OCI-LY7 (cell line): ENCODE data around the gene FOXN3. TPM values are rescaled to one million over a fixed set of nuclear protein-coding genes. Genes with fewer than 3 reads are reported as not detected.

Source experiments
- BruUV-seq: library from RNA; stranded (reverse); fragments of 400-500 nt; replicated peaks from 2 replicates; lab custom pipeline; 2021; lab: Mats Ljungman, UMichigan
- CTCF ChIA-PET: fragments of 300-600 bp; sonication (Branson Sonifier 250); formaldehyde crosslinking; loops from one replicate; lab custom pipeline; 2022; ENCODE audit warnings: antibody characterized with exemption; ENCODE audit not compliant: unreplicated experiment; lab: Charles Lee
- POLR2A ChIA-PET: fragments of 300-600 bp; sonication (Branson Sonifier 250); formaldehyde crosslinking; loops from one replicate; lab custom pipeline; 2022; ENCODE audit warnings: antibody characterized with exemption; lab: Charles Lee
- DNase-seq: peaks from one replicate; pipeline ENCODE4 v3.0.0-alpha.2; 2015; ENCODE audit warnings: low spot score
- H2AFZ ChIP-seq: fragments of 200-600 bp; sonication (generic), shearing (Covaris generic); 2 replicates; pipeline ENCODE4 v1.6.1; 2014; ENCODE audit warnings: mild to moderate bottlenecking, antibody characterized with exemption, low read length, moderate library complexity
- H3K27ac ChIP-seq: fragments of 200-600 bp; sonication (generic); 2 replicates; pipeline ENCODE4 v1.5.1; 2014; ENCODE audit warnings: mixed run types, low read depth, mild to moderate bottlenecking, moderate library complexity, low read length, inconsistent platforms; ENCODE audit not compliant: poor library complexity, severe bottlenecking
- H3K36me3 ChIP-seq: fragments of 200-600 bp; sonication (generic); 2 replicates; pipeline ENCODE4 v1.6.1; 2014; ENCODE audit warnings: mild to moderate bottlenecking, antibody characterized with exemption, low read length, moderate library complexity, mixed read lengths; ENCODE audit not compliant: insufficient read depth
- H3K4me1 ChIP-seq: fragments of 200-600 bp; sonication (generic); 2 replicates; pipeline ENCODE4 v1.5.1; 2014; ENCODE audit warnings: mild to moderate bottlenecking, low read length; ENCODE audit not compliant: insufficient read depth, poor library complexity, severe bottlenecking
- H3K4me2 ChIP-seq: fragments of 200-600 bp; sonication (generic); 2 replicates; pipeline ENCODE4 v1.6.1; 2014; ENCODE audit warnings: mild to moderate bottlenecking, low read length
- H3K4me3 ChIP-seq: fragments of 200-600 bp; sonication (generic); 2 replicates; pipeline ENCODE4 v1.5.1; 2014; ENCODE audit warnings: mild to moderate bottlenecking, low read depth, low read length; ENCODE audit not compliant: poor library complexity, severe bottlenecking
- H3K79me2 ChIP-seq: fragments of 200-600 bp; sonication (generic); 2 replicates; pipeline ENCODE4 v1.6.1; 2016; ENCODE audit warnings: low read depth, mild to moderate bottlenecking, low read length, moderate library complexity, mixed read lengths; ENCODE audit not compliant: insufficient read depth
- H3K9me2 ChIP-seq: fragments of 200-600 bp; sonication (generic); 2 replicates; pipeline ENCODE4 v1.6.1; 2016; ENCODE audit warnings: mild to moderate bottlenecking, low read length, mixed read lengths; ENCODE audit not compliant: insufficient read depth
- H3K9me3 ChIP-seq: fragments of 200-600 bp; sonication (generic); 2 replicates; pipeline ENCODE4 v1.6.1; 2014; ENCODE audit warnings: mild to moderate bottlenecking, mixed run types, low read length, mixed read lengths
- H4K20me1 ChIP-seq: fragments of 200-600 bp; sonication (generic); 2 replicates; pipeline ENCODE4 v1.6.1; 2014; ENCODE audit warnings: mild to moderate bottlenecking, antibody characterized with exemption, low read length, moderate library complexity, mixed read lengths; ENCODE audit not compliant: insufficient read depth
- CTCF ChIP-seq: fragments of 200-600 bp; sonication (generic); conservative IDR thresholded peaks from 2 replicates; pipeline ENCODE4 v1.5.1; 2014; ENCODE audit warnings: mild to moderate bottlenecking, antibody characterized with exemption, low read length, moderate library complexity, mixed read lengths
- EZH2phosphoT487 ChIP-seq: fragments of 200-600 bp; sonication (generic); IDR thresholded peaks from 2 replicates; pipeline ENCODE4 v1.6.1; 2018; ENCODE audit warnings: low read depth, borderline replicate concordance, mild to moderate bottlenecking, mixed run types, antibody characterized with exemption, low read length, moderate library complexity, mixed read lengths
- intact Hi-C: fragments of 100-400 bp; cut with micrococcal nuclease; formaldehyde crosslinking; loops from one replicate; pipeline ENCODE4 v1.10.0; 2022; ENCODE audit not compliant: unreplicated experiment
- total RNA-seq, 2 experiments: library from RNA; depleted of rRNA in 1 of 2; stranded (reverse); fragments of >200 nt in 1 of 2; shearing (Covaris generic) in 1 of 2; gene quantifications; 2 replicates each; pipeline ENCODE4 v1.2.3, GENCODE V29; 2014 to 2022

Gene FOXN3
- total RNA-seq, 2 experiments from 2014 or later: 77.7 to 102 TPM

- H2AFZ ChIP-seq: no peak overlapping the region
- H3K4me3 ChIP-seq: no peak overlapping the region
- DNase-seq: no peak
- H3K4me1 ChIP-seq: no peaks in the 10 kb centered on the region
- intact Hi-C loops: no loop called here
- peaks cover 10% of the 10 kb centered on the region; the same call in 1 of the 2 replicates for H3K9me3 ChIP-seq
- H3K79me2 ChIP-seq: no peaks in the 10 kb centered on the region
- H3K36me3 ChIP-seq: no peaks in the 10 kb centered on the region
- no peak for TF ChIP-seq CTCF
- TF ChIP-seq EZH2phosphoT487: no peak
- H3K4me2 ChIP-seq: no peak overlapping the region
- no peak overlapping the region for H3K27ac ChIP-seq
- no peaks in the 10 kb centered on the region for H4K20me1 ChIP-seq
- ChIA-PET CTCF (interaction anchor here (0.6 kb wide), 1 partner anchor 24 kb away, joined by 3 read pairs; no protein-coding TSS in a partner anchor), POLR2A (interaction anchor here (0.5 to 1.1 kb wide), 2 partner anchors 15 to 49 kb away, joined by 3 read pairs; no protein-coding TSS in a partner anchor)
- H3K9me2 ChIP-seq: no peaks in the 10 kb centered on the region
- BruUV-seq: no TSS peak
Observed at GRCh38 chr14:89139404-89140247, 277.4 kb downstream of the FOXN3 start.

- H3K9me2 ChIP-seq: no peaks in the 10 kb centered on the region
- intact Hi-C loops: no loop called here
- no peak overlapping the region for H3K4me2 ChIP-seq
- DNase-seq: no peak
- no peak overlapping the region for H3K27ac ChIP-seq
- BruUV-seq: no TSS peak
- no peaks in the 10 kb centered on the region for H3K4me1 ChIP-seq
- H2AFZ ChIP-seq: no peak overlapping the region
- no peaks in the 10 kb centered on the region for H4K20me1 ChIP-seq
- ChIA-PET CTCF (interaction anchor here (0.6 kb wide), 1 partner anchor 1951 kb away, joined by 3 read pairs; no protein-coding TSS in a partner anchor), POLR2A (no interaction called here)
- H3K36me3 ChIP-seq: no peaks in the 10 kb centered on the region
- TF ChIP-seq CTCF (no peak), EZH2phosphoT487 (no peak)
- no peaks in the 10 kb centered on the region for H3K79me2 ChIP-seq
- H3K4me3 ChIP-seq: no peak overlapping the region
- peaks cover 10% of the 10 kb centered on the region; the same call in 1 of the 2 replicates for H3K9me3 ChIP-seq
Observed at GRCh38 chr14:89138846-89139245, 278.2 kb downstream of the FOXN3 start.
